Measurements from ENCODE around the gene FAT1. TPM values are rescaled to one million over a fixed set of nuclear protein-coding genes. Genes with fewer than 3 reads are reported as not detected.
"Not testable (repeated sequence)": the region's sequence is repeated elsewhere in the genome, so short reads cannot be mapped to it uniquely, and the experiment has no call there.

FAT1 gene
- total RNA-seq, 1 experiment from 2014 or later: 92.4 TPM

GRCh38 chr4:186758929-186759682 lies 35.5 kb upstream of the FAT1 start:
- Histone ChIP-seq H3K4me1 (ENCODE audit: insufficient read depth, low read length) (peaks cover 9% of the 10 kb centered on the region; the same call in 1 of the 2 replicates), H3K4me2 (ENCODE audit: low read length) (no peak overlapping the region), H3K27me3 (ENCODE audit: low read length) (no peaks in the 10 kb centered on the region), H3K4me3 (ENCODE audit: low read length) (no peak overlapping the region), H3K79me2 (ENCODE audit: low read length) (no peaks in the 10 kb centered on the region), H3F3A (ENCODE audit: low read length, unreplicated experiment) (no peaks in the 10 kb centered on the region), H4K20me1 (ENCODE audit: low read length) (no peaks in the 10 kb centered on the region), H3K36me3 (ENCODE audit: low read depth, low read length) (no peaks in the 10 kb centered on the region), H3K9me3 (ENCODE audit: low read length) (no peaks in the 10 kb centered on the region), H3K9me2 (replicated peaks; ENCODE audit: low read length) (no peaks in the 10 kb centered on the region), H3K9ac (ENCODE audit: low read length) (no peak overlapping the region), H3K27ac (ENCODE audit: low read length) (no peak overlapping the region), H2AFZ (ENCODE audit: low read length) (no peak overlapping the region)
- TF ChIP-seq EZH2 (IDR thresholded peaks at IDR 0.05; ENCODE audit: low read length, unreplicated experiment) (no peak), EZH2phosphoT487 (IDR thresholded peaks at IDR 0.05; ENCODE audit: borderline replicate concordance, low read length) (no peak)
- TF ChIP-seq, protein P1, sequence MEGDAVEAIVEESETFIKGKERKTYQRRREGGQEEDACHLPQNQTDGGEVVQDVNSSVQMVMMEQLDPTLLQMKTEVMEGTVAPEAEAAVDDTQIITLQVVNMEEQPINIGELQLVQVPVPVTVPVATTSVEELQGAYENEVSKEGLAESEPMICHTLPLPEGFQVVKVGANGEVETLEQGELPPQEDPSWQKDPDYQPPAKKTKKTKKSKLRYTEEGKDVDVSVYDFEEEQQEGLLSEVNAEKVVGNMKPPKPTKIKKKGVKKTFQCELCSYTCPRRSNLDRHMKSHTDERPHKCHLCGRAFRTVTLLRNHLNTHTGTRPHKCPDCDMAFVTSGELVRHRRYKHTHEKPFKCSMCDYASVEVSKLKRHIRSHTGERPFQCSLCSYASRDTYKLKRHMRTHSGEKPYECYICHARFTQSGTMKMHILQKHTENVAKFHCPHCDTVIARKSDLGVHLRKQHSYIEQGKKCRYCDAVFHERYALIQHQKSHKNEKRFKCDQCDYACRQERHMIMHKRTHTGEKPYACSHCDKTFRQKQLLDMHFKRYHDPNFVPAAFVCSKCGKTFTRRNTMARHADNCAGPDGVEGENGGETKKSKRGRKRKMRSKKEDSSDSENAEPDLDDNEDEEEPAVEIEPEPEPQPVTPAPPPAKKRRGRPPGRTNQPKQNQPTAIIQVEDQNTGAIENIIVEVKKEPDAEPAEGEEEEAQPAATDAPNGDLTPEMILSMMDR (conservative IDR thresholded peaks at IDR 0.05; ENCODE audit: low read depth, low read length): no peak
- intact Hi-C loops (cut with micrococcal nuclease): no loop called here
- ATAC-seq (no peak), DNase-seq (no peak)
- POLR2A ChIA-PET (ENCODE audit: unreplicated experiment): no interaction called here
- BruUV-seq (replicated peaks): no TSS peak
- CTCF ChIA-PET: no interaction called here

DNA sequence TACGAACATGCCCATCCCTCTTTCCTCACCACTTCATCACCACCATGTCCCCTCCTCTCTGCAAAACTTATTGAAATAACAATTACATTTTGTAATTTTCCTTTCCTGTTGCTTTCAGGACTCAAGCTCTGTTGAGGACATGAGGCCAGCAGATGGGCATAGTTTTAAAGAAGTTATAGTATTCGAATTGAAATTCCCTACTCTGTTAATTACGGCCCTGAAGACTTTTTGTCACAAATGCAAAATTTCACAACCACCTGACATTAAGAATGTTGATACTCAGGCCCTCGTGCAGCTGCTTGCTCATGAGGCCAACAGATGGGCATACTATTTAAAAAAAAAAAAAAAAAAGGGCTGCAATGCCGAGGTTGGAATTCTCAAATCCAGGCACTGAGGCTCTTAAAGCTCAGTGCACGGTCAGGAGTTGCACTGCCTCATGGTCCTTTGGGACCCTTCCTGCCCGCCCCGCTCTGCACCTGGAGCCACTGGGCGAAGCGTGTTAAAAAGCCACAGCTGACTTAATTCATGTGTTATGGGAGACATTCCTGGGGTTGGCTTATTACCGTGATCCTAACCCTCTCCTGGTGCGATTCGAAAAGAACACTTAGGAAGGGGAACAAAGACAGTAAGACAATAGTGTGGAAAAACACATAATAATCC lies 34.2 kb upstream of the FAT1 start:
- Histone ChIP-seq H3K9ac (ENCODE audit: low read length) (no peak overlapping the region), H3K36me3 (ENCODE audit: low read depth, low read length) (no peaks in the 10 kb centered on the region), H3K4me1 (ENCODE audit: insufficient read depth, low read length) (peaks cover 6% of the 10 kb centered on the region; the same call in 1 of the 2 replicates), H3K9me3 (ENCODE audit: low read length) (no peaks in the 10 kb centered on the region), H3K79me2 (ENCODE audit: low read length) (no peaks in the 10 kb centered on the region), H3K4me3 (ENCODE audit: low read length) (no peak overlapping the region), H3K9me2 (replicated peaks; ENCODE audit: low read length) (no peaks in the 10 kb centered on the region), H4K20me1 (ENCODE audit: low read length) (no peaks in the 10 kb centered on the region), H3F3A (ENCODE audit: low read length, unreplicated experiment) (no peaks in the 10 kb centered on the region), H3K27ac (ENCODE audit: low read length) (no peak overlapping the region), H3K27me3 (ENCODE audit: low read length) (no peaks in the 10 kb centered on the region), H2AFZ (ENCODE audit: low read length) (no peak overlapping the region), H3K4me2 (ENCODE audit: low read length) (no peak overlapping the region)
- intact Hi-C loops (cut with micrococcal nuclease): no loop called here
- ChIA-PET CTCF (no interaction called here), POLR2A (ENCODE audit: unreplicated experiment) (no interaction called here)
- TF ChIP-seq EZH2phosphoT487 (IDR thresholded peaks at IDR 0.05; ENCODE audit: borderline replicate concordance, low read length) (no peak), EZH2 (IDR thresholded peaks at IDR 0.05; ENCODE audit: low read length, unreplicated experiment) (no peak)
- TF ChIP-seq, protein P1 (conservative IDR thresholded peaks at IDR 0.05; ENCODE audit: low read depth, low read length): no peak
- BruUV-seq (replicated peaks): no TSS peak
- DNase-seq (no peak), ATAC-seq (no peak)

DNA sequence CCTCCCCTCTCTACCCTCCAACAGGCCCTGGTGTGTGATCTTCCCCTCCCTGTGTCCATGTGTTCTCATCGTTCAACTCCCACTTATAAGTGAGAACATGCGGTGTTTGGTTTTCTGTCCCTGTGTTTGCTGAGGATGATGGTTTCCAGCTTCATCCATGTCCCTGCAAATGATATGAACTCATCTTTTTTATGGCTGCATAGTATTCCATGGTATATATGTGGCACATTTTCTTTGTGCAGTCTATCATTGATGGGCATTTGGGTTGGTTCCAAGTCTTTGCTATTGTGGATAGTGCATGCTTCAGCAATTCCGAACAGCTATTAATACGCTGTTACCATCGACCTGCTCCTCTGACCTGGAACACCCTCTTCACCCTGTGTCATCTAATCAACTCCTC lies 32.9 kb upstream of the FAT1 start:
- CTCF ChIA-PET; H3K9me3 ChIP-seq (ENCODE audit: low read length); H3K27ac ChIP-seq (ENCODE audit: low read length); H3K4me3 ChIP-seq (ENCODE audit: low read length); H3K79me2 ChIP-seq (ENCODE audit: low read length); ATAC-seq; intact Hi-C loops (cut with micrococcal nuclease); H3K4me2 ChIP-seq (ENCODE audit: low read length); POLR2A ChIA-PET (ENCODE audit: unreplicated experiment); H2AFZ ChIP-seq (ENCODE audit: low read length); H3K9me2 ChIP-seq (replicated peaks; ENCODE audit: low read length); H3F3A ChIP-seq (ENCODE audit: low read length, unreplicated experiment); H3K4me1 ChIP-seq (ENCODE audit: insufficient read depth, low read length); DNase-seq; H3K36me3 ChIP-seq (ENCODE audit: low read depth, low read length); BruUV-seq (replicated peaks); H4K20me1 ChIP-seq (ENCODE audit: low read length); H3K9ac ChIP-seq (ENCODE audit: low read length); H3K27me3 ChIP-seq (ENCODE audit: low read length): not testable (repeated sequence)

All from PC-3 (cell line).